Activated T-cell treated with anti-CD3 and anti-CD28 coated beads, Interleukin-2, amount 50 U/mL, for 72 hours (primary cell): ENCODE measurements around the gene KCNQ1. TPM values are rescaled to one million over a fixed set of nuclear protein-coding genes. Genes with fewer than 3 reads are reported as not detected.

Experiments
- ATAC-seq, 2 donors: fragments of 150-1000 bp; cut with Tn5 transposase; replicated peaks in 1 of 2; 2 replicates each; pipeline ENCODE4 v1.10.0; 2021; ENCODE audit warnings: moderate library complexity in 2 of 2, mild to moderate bottlenecking in 1 of 2
- DNase-seq, 2 donors: peaks; one replicate each; pipeline ENCODE4 v3.0.0; 2021 to 2022; ENCODE audit warnings: mixed read lengths in 1 of 2
- H3K27ac Mint-ChIP-seq: one replicate; pipeline ENCODE4 v1.8.0; 2022; ENCODE audit warnings: mild to moderate bottlenecking, moderate library complexity, mixed read lengths
- H3K27me3 Mint-ChIP-seq: one replicate; pipeline ENCODE4 v1.8.0; 2022; ENCODE audit warnings: low read depth, mixed read lengths
- H3K36me3 Mint-ChIP-seq, 2 donors: one replicate each; pipeline ENCODE4 v1.8.0; 2022; ENCODE audit warnings: mixed read lengths in 2 of 2, mild to moderate bottlenecking in 1 of 2; ENCODE audit not compliant: insufficient read depth in 2 of 2
- H3K4me1 Mint-ChIP-seq: one replicate; pipeline ENCODE4 v1.8.0; 2022; ENCODE audit warnings: low read depth, mixed read lengths
- H3K4me3 Mint-ChIP-seq, 2 donors: one replicate each; pipeline ENCODE4 v1.8.0; 2022; ENCODE audit warnings: mild to moderate bottlenecking in 2 of 2, mixed read lengths in 2 of 2, moderate library complexity in 2 of 2
- H3K9me3 Mint-ChIP-seq, 2 donors: one replicate each; pipeline ENCODE4 v1.8.0; 2022; ENCODE audit warnings: mixed read lengths in 2 of 2
- total RNA-seq, 2 donors: library from RNA; stranded (reverse); gene quantifications; one replicate each; pipeline ENCODE4 v1.2.3, GENCODE V29; 2022

KCNQ1 gene
- total RNA-seq, 2 donors from 2014 or later, result 11.4 TPM

DNA sequence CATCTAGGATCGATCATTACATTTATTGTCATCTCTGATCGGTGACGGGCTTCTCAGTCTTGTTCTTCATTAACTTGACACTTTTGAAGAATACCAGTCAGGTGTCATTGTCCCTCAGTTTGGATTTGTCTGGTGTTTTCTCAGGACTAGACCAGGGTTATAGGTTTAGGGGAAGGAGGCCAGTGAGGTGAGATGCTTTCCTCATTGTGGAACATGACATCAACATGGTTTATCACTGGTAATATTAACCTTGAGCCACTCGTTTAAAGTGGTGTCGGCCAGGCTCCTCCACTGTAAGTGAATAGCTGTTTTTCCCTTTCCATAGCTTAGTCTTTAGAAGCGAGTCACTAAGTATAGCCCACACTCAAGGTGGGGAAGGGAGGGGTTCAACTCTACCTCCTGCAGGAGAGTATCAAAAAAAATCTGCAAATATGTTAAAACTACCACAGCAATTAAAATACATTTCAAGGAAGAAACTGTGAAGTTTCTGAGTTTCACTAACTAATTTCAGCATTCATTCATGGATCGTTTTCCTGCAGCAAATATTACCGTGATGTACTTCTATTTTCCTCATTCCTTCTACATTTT is 213.0 kb downstream of the KCNQ1 start:
- H3K36me3 Mint-ChIP-seq, result peaks cover 0 to 10% of the 10 kb centered on the region in 2 donors
- H3K4me3 Mint-ChIP-seq, result no peak overlapping the region
- DNase-seq (no peak), ATAC-seq (no peak)
- H3K27ac Mint-ChIP-seq, result no peak overlapping the region
- no peaks in the 10 kb centered on the region for H3K9me3 Mint-ChIP-seq
- no peaks in the 10 kb centered on the region for H3K4me1 Mint-ChIP-seq
- H3K27me3 Mint-ChIP-seq, result no peaks in the 10 kb centered on the region

DNA sequence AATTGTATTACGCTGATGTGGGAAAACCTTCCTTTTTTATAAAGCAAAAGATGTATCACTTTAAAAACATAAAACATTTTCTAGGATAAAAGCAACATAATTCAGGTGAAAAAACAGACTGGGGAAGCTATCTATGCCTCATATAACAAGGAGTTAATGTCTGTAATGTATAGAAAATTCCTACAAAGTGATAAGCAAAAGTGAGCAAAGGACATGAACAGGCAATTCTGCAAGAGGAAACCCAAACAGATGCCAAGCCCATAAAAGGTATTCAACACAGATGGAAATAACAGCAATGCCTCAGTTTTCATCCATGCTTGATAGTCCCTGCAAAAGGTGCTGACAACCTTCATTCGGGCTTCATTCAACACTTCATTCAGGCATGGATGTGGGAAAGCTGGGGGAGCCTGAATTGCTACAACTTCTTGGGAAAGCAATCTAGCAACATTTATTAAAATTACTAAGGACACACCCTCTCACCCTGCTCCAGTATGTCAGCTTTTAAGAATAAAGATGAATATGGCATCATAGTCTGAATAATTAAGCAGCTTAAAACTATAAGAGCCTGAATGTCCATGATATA is 215.6 kb downstream of the KCNQ1 start:
- Mint-ChIP-seq H3K4me3 (no peak overlapping the region), H3K27me3 (no peaks in the 10 kb centered on the region), H3K9me3 (no peaks in the 10 kb centered on the region), H3K36me3 (peaks cover 0 to 10% of the 10 kb centered on the region in 2 donors), H3K4me1 (no peaks in the 10 kb centered on the region), H3K27ac (no peak overlapping the region)
- ATAC-seq (no peak), DNase-seq (no peak)

DNA sequence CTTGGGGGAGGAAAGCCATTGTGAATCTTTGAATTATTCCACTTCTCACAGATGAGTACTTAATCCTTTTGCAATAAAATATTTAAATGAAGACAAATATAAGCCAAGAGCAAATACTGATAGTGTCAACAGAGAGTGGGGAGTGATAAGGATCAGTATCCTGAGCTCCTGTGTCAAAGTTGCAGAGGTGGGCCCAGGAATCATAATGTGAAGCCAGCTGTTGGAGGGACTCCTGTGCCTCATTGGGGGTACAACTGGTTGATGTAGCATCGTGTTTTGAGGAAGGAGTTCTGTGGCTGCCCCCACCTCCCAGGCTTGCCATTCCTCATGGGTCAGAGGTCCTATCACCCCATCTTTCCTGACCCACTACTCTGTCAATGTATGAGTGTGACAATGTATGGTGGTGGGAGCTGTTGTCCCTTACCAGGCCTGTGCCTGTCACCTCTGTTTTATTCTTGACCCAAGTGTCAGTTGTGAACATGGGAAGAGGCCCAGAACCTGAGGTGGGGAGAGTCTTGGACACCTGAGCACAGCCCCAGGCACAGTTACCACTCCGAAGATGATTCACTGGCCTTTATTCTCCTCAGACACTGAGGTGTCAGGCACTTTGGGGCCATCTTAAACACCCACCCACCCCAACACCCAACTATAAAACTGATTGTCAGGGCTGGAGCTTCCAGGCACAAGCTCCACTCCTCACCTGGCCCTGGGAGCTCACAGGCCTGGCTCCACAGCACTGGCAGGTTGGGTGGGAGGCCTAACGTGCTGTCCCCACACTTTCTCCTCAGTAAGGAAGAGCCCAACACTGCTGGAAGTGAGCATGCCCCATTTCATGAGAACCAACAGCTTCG is 216.6 kb downstream of the KCNQ1 start:
- no peaks in the 10 kb centered on the region for H3K4me1 Mint-ChIP-seq
- H3K27ac Mint-ChIP-seq, result no peak overlapping the region
- no peaks in the 10 kb centered on the region for H3K27me3 Mint-ChIP-seq

DNA sequence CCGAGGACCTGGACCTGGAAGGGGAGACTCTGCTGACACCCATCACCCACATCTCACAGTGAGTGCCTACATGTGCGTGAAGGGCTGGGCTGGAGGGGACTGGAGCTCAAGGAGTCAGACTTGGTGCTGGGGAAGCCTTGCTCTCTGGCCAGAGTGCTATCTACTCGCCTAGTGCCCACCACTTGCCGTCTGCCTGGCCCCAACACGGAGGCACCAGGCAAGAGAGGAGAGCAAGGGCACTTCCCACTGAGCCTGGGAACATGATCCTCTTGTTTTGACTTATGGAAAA is 217.2 kb downstream of the KCNQ1 start:
- DNase-seq (no peak), ATAC-seq (no peak)
- Mint-ChIP-seq H3K4me3 (no peak overlapping the region), H3K27me3 (no peaks in the 10 kb centered on the region), H3K9me3 (no peaks in the 10 kb centered on the region), H3K4me1 (no peaks in the 10 kb centered on the region), H3K27ac (no peak overlapping the region), H3K36me3 (peaks cover 0 to 10% of the 10 kb centered on the region in 2 donors)

More for the DNA sequence above, 216.6 kb downstream of the KCNQ1 start:
- DNase-seq, result no peak
- Mint-ChIP-seq H3K9me3 (no peaks in the 10 kb centered on the region), H3K4me3 (no peak overlapping the region), H3K36me3 (peaks cover 0 to 10% of the 10 kb centered on the region in 2 donors)
- no peak for ATAC-seq

DNA sequence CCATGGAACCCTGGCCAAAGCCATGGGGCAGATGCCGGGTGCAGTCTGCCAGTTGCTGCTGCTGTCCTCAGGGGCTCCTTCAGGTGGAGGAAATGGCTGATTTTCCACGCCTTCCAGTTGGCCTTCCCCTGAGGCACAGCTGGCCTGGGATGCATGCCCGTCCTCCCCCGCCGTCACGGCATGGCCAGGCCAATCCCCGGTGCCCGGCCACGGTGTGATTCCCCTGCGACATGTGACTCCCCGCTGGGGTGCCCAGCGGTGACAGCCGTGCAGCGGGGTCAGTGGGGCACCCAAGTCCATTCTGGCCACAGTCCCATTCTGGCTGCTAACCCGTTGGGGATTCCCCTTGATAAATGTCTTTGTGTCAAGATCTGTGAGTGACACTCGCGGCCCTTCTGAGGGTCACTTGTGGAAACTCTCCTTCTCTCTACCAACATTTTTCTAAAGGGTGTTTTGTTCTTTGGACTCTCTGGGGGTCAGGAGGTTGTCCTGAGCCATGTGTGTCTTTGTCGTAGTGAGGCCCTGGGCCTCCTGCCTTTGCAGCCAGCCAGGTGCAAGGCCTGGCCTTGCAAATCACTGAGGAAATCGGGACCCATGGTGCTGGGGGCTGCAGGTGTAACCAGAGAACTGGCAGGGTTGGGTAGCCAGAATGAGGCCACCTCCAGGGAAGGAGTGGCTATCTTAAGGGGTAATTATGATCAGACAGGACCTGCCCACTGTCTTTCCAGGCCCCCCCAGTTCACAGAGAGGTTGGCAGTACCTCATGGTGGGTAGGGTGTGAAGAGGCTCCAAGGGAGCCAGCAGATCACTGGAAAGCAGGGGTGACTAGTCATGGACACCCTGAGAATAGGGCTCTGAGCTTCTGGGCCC is 217.9 kb downstream of the KCNQ1 start:
- Mint-ChIP-seq H3K27me3 (no peaks in the 10 kb centered on the region), H3K4me1 (no peaks in the 10 kb centered on the region), H3K27ac (no peak overlapping the region), H3K4me3 (no peak overlapping the region), H3K36me3 (peaks cover 0 to 10% of the 10 kb centered on the region in 2 donors), H3K9me3 (no peaks in the 10 kb centered on the region)
- DNase-seq (no peak), ATAC-seq (no peak)

DNA sequence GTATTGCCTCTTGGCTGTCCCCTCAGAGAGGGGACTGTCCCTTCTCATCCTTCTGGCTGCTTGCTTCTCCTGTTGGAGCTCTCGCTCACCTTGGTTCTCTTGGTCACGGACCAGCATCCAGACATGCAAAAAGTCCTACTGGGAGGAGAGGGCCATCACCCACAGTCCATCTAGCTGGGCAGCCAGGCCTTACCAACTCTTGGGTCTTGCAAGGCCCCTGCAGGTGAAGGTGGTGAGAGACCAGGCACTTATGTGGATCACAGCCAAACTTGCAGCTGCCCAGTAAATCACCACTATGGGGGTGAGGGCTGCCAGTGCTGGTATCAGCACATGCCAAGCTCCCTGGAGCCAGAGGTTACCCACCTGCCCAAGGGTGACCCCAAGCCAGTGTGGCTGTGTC is 218.7 kb downstream of the KCNQ1 start:
- Mint-ChIP-seq H3K4me1 (no peaks in the 10 kb centered on the region), H3K27me3 (no peaks in the 10 kb centered on the region), H3K4me3 (no peak overlapping the region), H3K9me3 (no peaks in the 10 kb centered on the region), H3K36me3 (peaks cover 0 to 10% of the 10 kb centered on the region in 2 donors), H3K27ac (no peak overlapping the region)
- ATAC-seq (no peak), DNase-seq (no peak)

DNA sequence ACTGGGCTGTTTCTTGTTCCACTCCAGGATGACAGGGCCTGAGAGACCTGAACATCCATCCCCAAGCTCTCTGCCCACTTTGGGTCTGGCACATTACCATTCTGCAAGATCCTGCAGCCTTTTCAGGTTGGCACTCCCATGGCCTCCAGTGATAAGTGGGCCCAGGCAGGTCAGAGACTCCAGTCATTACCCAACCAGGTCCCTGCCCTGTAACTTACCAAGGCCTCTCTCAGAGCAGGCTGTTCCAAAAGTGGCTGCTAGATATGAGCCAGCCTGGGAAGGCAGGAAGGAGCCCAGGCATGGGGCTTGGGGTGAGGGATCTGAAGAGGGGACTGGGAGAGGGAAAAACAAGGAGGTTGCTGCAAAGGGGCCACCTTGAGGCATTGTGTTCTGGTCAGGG is 219.1 kb downstream of the KCNQ1 start:
- no peaks in the 10 kb centered on the region for H3K27me3 Mint-ChIP-seq
- no peaks in the 10 kb centered on the region for H3K4me1 Mint-ChIP-seq
- no peak for DNase-seq
- peaks cover 0 to 10% of the 10 kb centered on the region in 2 donors for H3K36me3 Mint-ChIP-seq
- ATAC-seq, result no peak
- no peak overlapping the region for H3K4me3 Mint-ChIP-seq
- no peaks in the 10 kb centered on the region for H3K9me3 Mint-ChIP-seq
- H3K27ac Mint-ChIP-seq, result no peak overlapping the region

DNA sequence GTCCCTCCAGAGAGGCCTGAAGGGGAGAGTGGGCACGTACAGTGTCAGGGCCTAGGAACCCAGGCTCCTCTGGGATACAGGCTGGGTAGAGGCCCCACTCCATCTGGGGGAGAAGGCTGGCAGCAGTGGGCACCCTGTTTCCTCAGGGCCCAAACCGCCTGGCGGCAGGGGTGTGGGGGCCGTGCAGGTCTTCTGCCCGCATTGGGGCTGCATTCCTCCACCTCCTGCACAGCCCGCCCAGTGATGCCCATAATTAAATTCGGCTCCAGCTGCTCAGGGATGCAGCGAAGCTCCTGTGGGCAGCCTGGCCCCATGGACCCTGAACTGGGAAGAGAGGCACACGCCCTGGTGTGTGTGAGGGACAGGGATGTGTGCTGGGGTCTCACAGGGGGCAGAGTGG is 219.6 kb downstream of the KCNQ1 start:
- Mint-ChIP-seq H3K27me3 (no peaks in the 10 kb centered on the region), H3K36me3 (peaks cover 0 to 10% of the 10 kb centered on the region in 2 donors)

DNA sequence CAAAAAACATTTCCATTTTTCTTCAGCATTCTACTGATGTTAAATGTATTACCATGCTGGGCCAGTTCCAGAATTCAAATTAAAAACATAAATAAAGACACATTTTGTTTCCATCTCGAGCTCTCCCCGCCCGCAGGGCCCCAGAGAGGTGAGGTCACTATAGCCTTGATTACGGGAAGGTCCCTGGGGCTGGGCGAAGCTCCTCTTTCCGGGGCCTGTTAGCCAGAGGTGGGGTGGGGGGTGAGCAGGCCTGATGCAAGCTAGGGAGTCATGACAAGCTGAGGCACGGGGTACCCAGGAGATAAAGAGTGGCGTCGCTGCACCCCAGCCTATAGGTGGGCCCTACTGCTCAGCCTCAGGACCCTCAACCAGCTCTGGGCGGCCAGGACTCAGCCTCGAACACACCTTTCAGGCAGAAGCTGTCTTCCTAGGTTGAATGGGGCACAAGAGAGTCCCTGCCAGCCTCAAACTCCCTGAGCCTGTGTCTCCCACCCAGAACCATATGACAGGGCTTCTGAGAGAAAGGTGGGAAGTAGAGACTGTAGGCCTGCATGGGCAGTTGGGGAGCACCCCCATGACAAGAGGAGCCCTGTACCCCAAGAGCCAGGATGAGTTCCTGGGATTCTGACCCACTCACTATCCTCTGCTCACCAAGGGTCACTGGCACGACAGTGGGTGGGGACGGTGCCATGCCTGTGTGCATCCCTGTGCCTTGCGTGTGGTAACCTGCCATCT is 220.2 kb downstream of the KCNQ1 start:
- DNase-seq, result no peak
- H3K36me3 Mint-ChIP-seq, result peaks cover 0 to 8% of the 10 kb centered on the region in 2 donors
- no peaks in the 10 kb centered on the region for H3K27me3 Mint-ChIP-seq
- H3K9me3 Mint-ChIP-seq, result no peaks in the 10 kb centered on the region
- no peak for ATAC-seq
- H3K4me3 Mint-ChIP-seq, result no peak overlapping the region
- H3K27ac Mint-ChIP-seq, result no peak overlapping the region
- no peaks in the 10 kb centered on the region for H3K4me1 Mint-ChIP-seq

More for the DNA sequence above, 219.6 kb downstream of the KCNQ1 start:
- Mint-ChIP-seq H3K4me3 (no peak overlapping the region), H3K27ac (no peak overlapping the region), H3K9me3 (no peaks in the 10 kb centered on the region), H3K4me1 (no peaks in the 10 kb centered on the region)
- DNase-seq, result no peak
- ATAC-seq, result no peak

DNA sequence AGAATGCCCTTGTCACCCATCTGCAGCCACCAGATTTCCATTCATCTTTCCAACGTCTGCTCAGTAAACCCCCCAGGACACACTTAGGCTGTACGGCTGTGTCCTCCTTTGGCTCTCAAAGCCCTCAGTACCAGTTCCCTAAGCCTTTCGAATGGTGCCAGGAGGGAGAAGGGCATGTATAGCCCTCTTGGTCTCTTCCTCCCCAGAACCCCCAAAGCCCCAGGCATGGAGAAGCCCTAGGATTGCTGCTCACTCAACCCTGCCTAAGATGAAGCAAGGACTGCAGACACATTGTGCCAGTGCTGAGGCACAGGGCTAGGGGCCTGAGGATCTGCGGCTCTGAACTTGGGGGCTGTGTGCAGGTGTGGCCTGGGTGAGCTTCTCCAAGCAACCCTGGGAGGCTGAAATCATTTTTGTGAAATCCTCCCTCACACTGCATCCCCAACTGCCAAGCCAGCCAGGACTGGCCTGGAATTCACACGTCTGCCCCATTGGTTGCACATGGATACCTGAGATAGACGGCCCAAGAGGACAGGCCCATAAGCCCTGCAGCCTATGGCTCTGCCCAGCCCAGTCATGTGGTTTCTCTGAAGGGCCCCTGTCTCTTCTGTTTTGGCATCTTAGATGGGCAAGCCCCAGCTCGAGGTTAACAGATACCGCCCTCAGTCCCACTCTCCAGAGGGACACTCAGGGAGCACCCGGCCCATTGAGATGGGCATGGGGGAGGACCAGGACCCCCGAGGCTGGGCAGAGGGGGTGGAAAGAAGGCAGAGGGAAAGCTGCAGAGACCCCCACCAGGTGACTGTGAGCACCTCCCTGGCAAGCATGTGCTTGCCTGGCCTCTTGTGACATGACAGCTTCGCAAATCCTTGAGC is 221.0 kb downstream of the KCNQ1 start:
- ATAC-seq (no peak), DNase-seq (no peak)
- Mint-ChIP-seq H3K4me3 (no peak overlapping the region), H3K36me3 (peaks cover 0 to 5% of the 10 kb centered on the region in 2 donors), H3K27me3 (no peaks in the 10 kb centered on the region), H3K9me3 (no peaks in the 10 kb centered on the region), H3K4me1 (no peaks in the 10 kb centered on the region), H3K27ac (no peak overlapping the region)

DNA sequence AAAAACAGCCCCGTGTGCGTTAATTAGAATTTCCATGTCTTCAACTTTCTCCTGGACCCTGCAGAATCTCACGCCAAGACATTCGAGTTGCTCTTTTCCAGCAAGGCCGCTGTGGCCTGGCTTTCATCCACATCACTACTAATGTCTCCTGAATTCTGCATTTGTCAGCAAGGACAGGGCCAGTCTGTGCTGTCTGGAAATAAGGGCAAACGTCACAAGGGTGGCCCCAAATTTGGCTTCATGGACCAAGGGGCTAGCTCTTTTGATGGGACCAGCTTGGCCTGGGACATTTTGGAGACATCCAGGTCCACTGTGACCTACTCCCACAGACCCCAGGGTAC is 221.6 kb downstream of the KCNQ1 start:
- Mint-ChIP-seq H3K36me3 (no peaks in the 10 kb centered on the region), H3K27me3 (no peaks in the 10 kb centered on the region), H3K9me3 (no peaks in the 10 kb centered on the region)

More for the DNA sequence above, 221.6 kb downstream of the KCNQ1 start:
- DNase-seq (no peak), ATAC-seq (no peak)
- Mint-ChIP-seq H3K4me3 (no peak overlapping the region), H3K4me1 (no peaks in the 10 kb centered on the region), H3K27ac (no peak overlapping the region)
